Panc1 (cell line): Measurements from ENCODE around the gene ZMYM3.

Experiments used
- CTCF ChIP-seq: fragments of 450-650 bp; IDR thresholded peaks from 2 replicates; pipeline ENCODE4 v1.5.1; 2017; ENCODE audit warnings: mild to moderate bottlenecking
- REST ChIP-seq, 2 experiments: IDR thresholded peaks; 2 replicates each; pipeline ENCODE4 v1.6.1; 2011 to 2012; ENCODE audit warnings: low read depth in 2 of 2, control low read depth in 1 of 2, low read length in 1 of 2, mild to moderate bottlenecking in 1 of 2, moderate library complexity in 1 of 2; ENCODE audit not compliant: insufficient read depth in 1 of 2
- SIN3A ChIP-seq: IDR thresholded peaks from 2 replicates; pipeline ENCODE4 v1.6.1; 2012; ENCODE audit warnings: low read depth, mild to moderate bottlenecking, low read length, moderate library complexity, borderline replicate concordance; ENCODE audit not compliant: insufficient read depth
- TCF7L2 ChIP-seq: IDR thresholded peaks from 2 replicates; pipeline ENCODE4 v1.6.1; 2011; ENCODE audit warnings: mild to moderate bottlenecking, low read depth, low read length, inconsistent platforms

GRCh38 chrX:71224098-71224708 is 29.7 kb downstream of the ZMYM3 start:
- no peak for TF ChIP-seq REST (IDR thresholded peaks at IDR 0.05; ENCODE audit: insufficient read depth in 1 of 2, low read depth in 2 of 2, low read length in 1 of 2)
- no peak for TF ChIP-seq SIN3A
- no peak for TF ChIP-seq CTCF
- no peak for TF ChIP-seq TCF7L2
